Nucleus accumbens (tissue), 56 donors: ENCODE data around the gene TEAD1.

Source experiments
- DNase-seq, 56 donors: peaks; one replicate each; lab custom pipeline; 2025; lab: John Stamatoyannopoulos, UW

Gene TEAD1

GRCh38 chr11:12664385-12664784 lies 9.8 kb upstream of the TEAD1 start:
- DNase-seq = no peak

GRCh38 chr11:12666915-12667314 lies 7.3 kb upstream of the TEAD1 start:
- no peak for DNase-seq

GRCh38 chr11:12667646-12668045 lies 6.6 kb upstream of the TEAD1 start:
- no peak for DNase-seq

- no peak for DNase-seq
These were observed 6.1 kb upstream of the TEAD1 start for GRCh38 chr11:12668166-12668565.

GRCh38 chr11:12669930-12670329 lies 4.3 kb upstream of the TEAD1 start:
- no peak for DNase-seq

- DNase-seq = no peak
These were observed 2.9 kb upstream of the TEAD1 start for GRCh38 chr11:12671370-12671769.

GRCh38 chr11:12673601-12673923 lies 659 bp upstream of the TEAD1 start:
- DNase-seq = no peak

- DNase-seq = peak in 9 of 56 donors; percentile 36 to 51 (median 49)
These were observed 332 bp downstream of the TEAD1 start for GRCh38 chr11:12674571-12674935.

- DNase-seq = peak in 25 of 56 donors; percentile 7 to 59 (median 28)
These were observed 895 bp downstream of the TEAD1 start for GRCh38 chr11:12674936-12675696.

- peak in 5 of 56 donors; percentile 2 to 50 (median 8) for DNase-seq
These were observed 1.9 kb downstream of the TEAD1 start for GRCh38 chr11:12675951-12676711.

- no peak for DNase-seq
These were observed 2.9 kb downstream of the TEAD1 start for GRCh38 chr11:12677131-12677530.

- DNase-seq = no peak
These were observed 3.9 kb downstream of the TEAD1 start for GRCh38 chr11:12678092-12678491.

- no peak for DNase-seq
These were observed 4.8 kb downstream of the TEAD1 start for GRCh38 chr11:12678991-12679390.

GRCh38 chr11:12679471-12679870 lies 5.2 kb downstream of the TEAD1 start:
- no peak for DNase-seq

GRCh38 chr11:12680246-12680939 lies 6.2 kb downstream of the TEAD1 start:
- peak; percentile 24 to 91 (median 80) for DNase-seq

- no peak for DNase-seq
These were observed 6.7 kb downstream of the TEAD1 start for GRCh38 chr11:12680940-12681258.

- DNase-seq = no peak
These were observed 7.2 kb downstream of the TEAD1 start for GRCh38 chr11:12681466-12681865.

GRCh38 chr11:12682288-12682687 lies 8.1 kb downstream of the TEAD1 start:
- no peak for DNase-seq

GRCh38 chr11:12682737-12683500 lies 8.7 kb downstream of the TEAD1 start:
- no peak for DNase-seq

- DNase-seq = no peak
These were observed 9.7 kb downstream of the TEAD1 start for GRCh38 chr11:12683874-12684273.

- no peak for DNase-seq
These were observed 10.1 kb downstream of the TEAD1 start for GRCh38 chr11:12684315-12684714.
